Measurements from ENCODE around the gene PHETA2. TPM values are rescaled to one million over a fixed set of nuclear protein-coding genes. Genes with fewer than 3 reads are reported as not detected.

PHETA2 gene
- total and polyA plus RNA-seq, 2 of the 13 experiments (the other 11 are each of a cell fraction or from before 2014, with no cell fraction given): 0.07 TPM; not detected in 1

- peaks cover 11% of the 10 kb centered on the region for H3K79me2 ChIP-seq (ENCODE audit: insufficient read depth, low read length)
- peak overlapping the region; percentile 60 to 88 (median 87) for H3K4me3 ChIP-seq (replicated peaks in 1 of 3; ENCODE audit: insufficient read depth in 1 of 3, low read depth in 2 of 3, low read length in 3 of 3)
- H4K20me1 ChIP-seq (ENCODE audit: insufficient read depth, low read length): no peaks in the 10 kb centered on the region
- peaks cover 0 to 15% of the 10 kb centered on the region in 2 experiments; a peak in 1 of 5 replicates for H3K36me3 ChIP-seq (replicated peaks in 1 of 2; ENCODE audit: control insufficient read depth in 1 of 2, insufficient read depth in 2 of 2, low read length in 2 of 2)
- peak overlapping the region; percentile 93 for H3K9ac ChIP-seq (ENCODE audit: insufficient read depth, low read depth, low read length)
- in situ Hi-C loops (cut with HindIII; ENCODE audit: extremely low pct_ligation_motif_present, low pct_unique_long_range_greater_than_20kb): no loop called here
- ATAC-seq: peak; percentile 8
- CTCF ChIA-PET (ENCODE audit: low intra/inter-chr PET ratio, low total read pairs): interaction anchor here (1.3 kb wide), 1 partner anchor 12 kb away, joined by 3 read pairs; the partner anchor contains the start of gene NDUFA6
- DNase-seq (ENCODE audit: low spot score): no peak
- peak; percentile 34 for FAIRE-seq
- intact Hi-C loops (cut with micrococcal nuclease; ENCODE audit: unreplicated experiment): no loop called here
- POLR2A ChIA-PET: interaction anchor here (1.7 to 3.8 kb wide), 3 partner anchors 8 to 14 kb away, joined by 5 to 89 read pairs (median 21); partner anchors contain the start of genes NAGA and NDUFA6
- H2AFZ ChIP-seq (ENCODE audit: low read length): peak overlapping the region; percentile 82
- H3K9me3 ChIP-seq (ENCODE audit: low read length): no peaks in the 10 kb centered on the region
- peak overlapping the region; percentile 91 for H3K27ac ChIP-seq (ENCODE audit: extremely low read length, insufficient read depth, low read length)
- peaks cover 22% of the 10 kb centered on the region for H3K4me1 ChIP-seq (ENCODE audit: insufficient read depth, low read length)
- WGBS (ENCODE audit: low lambda C conversion rate): 27% methylated on average over 10 of the region's 24 CpGs
- no peaks in the 10 kb centered on the region; a peak in 1 of 5 replicates for H3K27me3 ChIP-seq (ENCODE audit: control insufficient read depth in 1 of 2, insufficient read depth in 2 of 2, low read length in 2 of 2)
- TSS peak; percentile 85 for BruUV-seq (replicated peaks)
- peak overlapping the region; percentile 100 for H3K4me2 ChIP-seq (ENCODE audit: low read depth, low read length)
- TF ChIP-seq ZHX2 (IDR thresholded peaks at IDR 0.05; ENCODE audit: low read depth) (0 out of 2 replicates have a peak, but pooled peaks have one; percentile 24), ZHX2 (CRISPR knock-in tag; IDR thresholded peaks at IDR 0.05; ENCODE audit: borderline replicate concordance) (no peak), HNF4A (CRISPR knock-in tag; IDR thresholded peaks at IDR 0.05) (peak; percentile 30; the same call in 1 of the 2 replicates), SP4 (CRISPR knock-in tag; IDR thresholded peaks at IDR 0.05) (0 out of 2 replicates have a peak, but pooled peaks have one; percentile 32), SETDB1 (CRISPR knock-in tag; IDR thresholded peaks at IDR 0.05; ENCODE audit: borderline replicate concordance) (no peak), ZNF652 (CRISPR knock-in tag; IDR thresholded peaks at IDR 0.05; ENCODE audit: borderline replicate concordance, low read depth) (peak; percentile 85; the same call in 1 of the 2 replicates), PCBP2 (optimal IDR thresholded peaks at IDR 0.05; ENCODE audit: low read depth, low read length, poor library complexity, severe bottlenecking) (no peak), ATF1 (CRISPR knock-in tag; IDR thresholded peaks at IDR 0.05) (peak; percentile 41; the same call in 1 of the 2 replicates), ZNF788 (CRISPR knock-in tag; IDR thresholded peaks at IDR 0.05; ENCODE audit: borderline replicate concordance) (0 out of 2 replicates have a peak, but pooled peaks have one; percentile 1)
- TF ChIP-seq, protein P1, sequence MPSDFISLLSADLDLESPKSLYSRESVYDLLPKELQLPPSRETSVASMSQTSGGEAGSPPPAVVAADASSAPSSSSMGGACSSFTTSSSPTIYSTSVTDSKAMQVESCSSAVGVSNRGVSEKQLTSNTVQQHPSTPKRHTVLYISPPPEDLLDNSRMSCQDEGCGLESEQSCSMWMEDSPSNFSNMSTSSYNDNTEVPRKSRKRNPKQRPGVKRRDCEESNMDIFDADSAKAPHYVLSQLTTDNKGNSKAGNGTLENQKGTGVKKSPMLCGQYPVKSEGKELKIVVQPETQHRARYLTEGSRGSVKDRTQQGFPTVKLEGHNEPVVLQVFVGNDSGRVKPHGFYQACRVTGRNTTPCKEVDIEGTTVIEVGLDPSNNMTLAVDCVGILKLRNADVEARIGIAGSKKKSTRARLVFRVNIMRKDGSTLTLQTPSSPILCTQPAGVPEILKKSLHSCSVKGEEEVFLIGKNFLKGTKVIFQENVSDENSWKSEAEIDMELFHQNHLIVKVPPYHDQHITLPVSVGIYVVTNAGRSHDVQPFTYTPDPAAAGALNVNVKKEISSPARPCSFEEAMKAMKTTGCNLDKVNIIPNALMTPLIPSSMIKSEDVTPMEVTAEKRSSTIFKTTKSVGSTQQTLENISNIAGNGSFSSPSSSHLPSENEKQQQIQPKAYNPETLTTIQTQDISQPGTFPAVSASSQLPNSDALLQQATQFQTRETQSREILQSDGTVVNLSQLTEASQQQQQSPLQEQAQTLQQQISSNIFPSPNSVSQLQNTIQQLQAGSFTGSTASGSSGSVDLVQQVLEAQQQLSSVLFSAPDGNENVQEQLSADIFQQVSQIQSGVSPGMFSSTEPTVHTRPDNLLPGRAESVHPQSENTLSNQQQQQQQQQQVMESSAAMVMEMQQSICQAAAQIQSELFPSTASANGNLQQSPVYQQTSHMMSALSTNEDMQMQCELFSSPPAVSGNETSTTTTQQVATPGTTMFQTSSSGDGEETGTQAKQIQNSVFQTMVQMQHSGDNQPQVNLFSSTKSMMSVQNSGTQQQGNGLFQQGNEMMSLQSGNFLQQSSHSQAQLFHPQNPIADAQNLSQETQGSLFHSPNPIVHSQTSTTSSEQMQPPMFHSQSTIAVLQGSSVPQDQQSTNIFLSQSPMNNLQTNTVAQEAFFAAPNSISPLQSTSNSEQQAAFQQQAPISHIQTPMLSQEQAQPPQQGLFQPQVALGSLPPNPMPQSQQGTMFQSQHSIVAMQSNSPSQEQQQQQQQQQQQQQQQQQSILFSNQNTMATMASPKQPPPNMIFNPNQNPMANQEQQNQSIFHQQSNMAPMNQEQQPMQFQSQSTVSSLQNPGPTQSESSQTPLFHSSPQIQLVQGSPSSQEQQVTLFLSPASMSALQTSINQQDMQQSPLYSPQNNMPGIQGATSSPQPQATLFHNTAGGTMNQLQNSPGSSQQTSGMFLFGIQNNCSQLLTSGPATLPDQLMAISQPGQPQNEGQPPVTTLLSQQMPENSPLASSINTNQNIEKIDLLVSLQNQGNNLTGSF (CRISPR knock-in tag; IDR thresholded peaks at IDR 0.05): no peak
Measured at GRCh38 chr22:42078469-42079318, 4.6 kb downstream of the PHETA2 start.
